ENCODE results near the gene KANSL1. TPM values are rescaled to one million over a fixed set of nuclear protein-coding genes. Genes with fewer than 3 reads are reported as not detected.

Gene KANSL1
- total and polyA plus RNA-seq, 9 of the 15 experiments (the other 6 are each of a cell fraction or from before 2014, with no cell fraction given) = 3.6 to 55.4 (median 31.8) TPM

- no peak for TF ChIP-seq HMBOX1 (IDR thresholded peaks at IDR 0.05)
- no peak for TF ChIP-seq TAF7 (tag; IDR thresholded peaks at IDR 0.05)
- 0 out of 2 replicates have a peak, but pooled peaks have one; percentile 39 for TF ChIP-seq BCOR (IDR thresholded peaks at IDR 0.05)
- TF ChIP-seq ZNF436 (CRISPR knock-in tag; IDR thresholded peaks at IDR 0.05) = no peak
- peak; percentile 98 for TF ChIP-seq BRD9 (IDR thresholded peaks at IDR 0.05; ENCODE audit: low read depth, partially characterized antibody)
- no peak for TF ChIP-seq CXXC5 (CRISPR knock-in tag; IDR thresholded peaks at IDR 0.05)
Measured at GRCh38 chr17:45984368-45984767, 208.9 kb downstream of the KANSL1 start (continued).

DNA sequence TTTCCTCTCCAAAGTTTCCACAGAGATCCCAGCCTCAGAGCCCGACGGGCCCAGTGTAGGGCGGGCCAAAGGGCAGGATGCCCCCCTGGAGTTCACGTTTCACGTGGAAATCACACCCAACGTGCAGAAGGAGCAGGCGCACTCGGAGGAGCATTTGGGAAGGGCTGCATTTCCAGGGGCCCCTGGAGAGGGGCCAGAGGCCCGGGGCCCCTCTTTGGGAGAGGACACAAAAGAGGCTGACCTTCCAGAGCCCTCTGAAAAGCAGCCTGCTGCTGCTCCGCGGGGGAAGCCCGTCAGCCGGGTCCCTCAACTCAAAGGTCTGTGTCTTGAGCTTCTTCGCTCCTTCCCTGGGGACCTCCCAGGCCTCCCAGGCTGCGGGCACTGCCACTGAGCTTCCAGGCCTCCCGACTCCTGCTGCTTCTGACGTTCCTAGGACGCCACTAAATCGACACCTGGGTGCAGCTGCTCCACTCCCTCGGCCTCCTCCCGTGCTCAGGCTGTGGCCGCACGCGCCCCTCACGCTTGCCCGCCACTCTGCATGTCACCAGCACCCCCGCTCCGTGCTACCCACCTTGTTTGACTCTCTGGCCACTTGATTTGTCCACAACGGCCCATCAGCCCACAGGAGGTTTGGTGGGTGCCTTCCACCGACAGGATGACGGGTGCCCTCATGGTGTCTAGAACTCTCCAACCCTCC is 209.5 kb downstream of the KANSL1 start:
- CTCF ChIA-PET (ENCODE audit: low intra/inter-chr PET ratio) = no interaction called here
- TF ChIP-seq ZNF12 (CRISPR knock-in tag; IDR thresholded peaks at IDR 0.05) (no peak), REST (IDR thresholded peaks at IDR 0.05; ENCODE audit: borderline replicate concordance) (no peak), REST (CRISPR knock-in tag; IDR thresholded peaks at IDR 0.05; ENCODE audit: low read depth) (no peak), ZNF830 (CRISPR knock-in tag; IDR thresholded peaks at IDR 0.05) (no peak), HSF4 (CRISPR knock-in tag; IDR thresholded peaks at IDR 0.05; ENCODE audit: borderline replicate concordance) (no peak), MECOM (CRISPR knock-in tag; IDR thresholded peaks at IDR 0.05) (no peak), ARID2 (IDR thresholded peaks at IDR 0.05) (no peak), MTA1 (IDR thresholded peaks at IDR 0.05; ENCODE audit: borderline replicate concordance) (no peak)

More for the DNA sequence above, 209.5 kb downstream of the KANSL1 start:
- Histone ChIP-seq H2AFZ (ENCODE audit: low read depth, low read length) (no peak overlapping the region), H3K4me2 (ENCODE audit: insufficient read depth, low read length) (no peak overlapping the region), H3K27ac (ENCODE audit: extremely low read depth, low read depth, low read length) (no peak overlapping the region), H3K9me3 (replicated peaks; ENCODE audit: control insufficient read depth, insufficient read depth, low read depth, low read length) (no peaks in the 10 kb centered on the region), H3K36me3 (ENCODE audit: control insufficient read depth, insufficient read depth, low read length) (no peaks in the 10 kb centered on the region), H3K9ac (ENCODE audit: insufficient read depth in 1 of 2, low read depth in 2 of 2, low read length in 2 of 2) (peak overlapping the region in 1 of 2 experiments; percentile 33; a peak in 2 of 4 replicates), H3K9me1 (ENCODE audit: control insufficient read depth, insufficient read depth, low read length) (no peaks in the 10 kb centered on the region), H3K79me2 (ENCODE audit: control insufficient read depth, insufficient read depth, low read length) (no peaks in the 10 kb centered on the region), H3K4me1 (replicated peaks in 1 of 2; ENCODE audit: control insufficient read depth in 2 of 2, insufficient read depth in 2 of 2, low read length in 2 of 2) (peaks cover 11 to 21% of the 10 kb centered on the region in 2 experiments; a peak in 4 of 5 replicates), H3K4me3 (no peak overlapping the region), H4K20me1 (replicated peaks; ENCODE audit: control insufficient read depth, insufficient read depth, low read length) (no peaks in the 10 kb centered on the region), H3K27me3 (ENCODE audit: control insufficient read depth in 2 of 2, insufficient read depth in 2 of 2, low read length in 2 of 2) (no peaks in the 10 kb centered on the region)
- POLR2A ChIA-PET = no interaction called here
- BruUV-seq (replicated peaks) = no TSS peak
- 58% methylated on average over 28 of the region's 31 CpGs for WGBS (ENCODE audit: insufficient coverage, low coverage, missing lambda C conversion rate)
- DNase-seq (ENCODE audit: extremely low read depth in 1 of 4, low spot score in 3 of 4) (no peak), FAIRE-seq (no peak), ATAC-seq (no peak)
- intact Hi-C loops (cut with micrococcal nuclease) (no loop called here), in situ Hi-C loops (cut with MboI) (loop anchor here (25.0 kb wide), 1 partner anchor 854 kb away; no protein-coding TSS in a partner anchor)

All from K562 (cell line).